LNCaP clone FGC (cell line): Measurements from ENCODE around the gene LPIN1.

Source experiments
- DNase-seq: peaks from one replicate; pipeline ENCODE4 v3.0.0-alpha.2; 2011; ENCODE audit warnings: low read depth
- H3K4me3 ChIP-seq: 2 replicates; pipeline ENCODE4 v1.5.1; 2011; ENCODE audit warnings: mild to moderate bottlenecking, low read depth, low read length, control low read depth
- CTCF ChIP-seq: IDR thresholded peaks from 2 replicates; pipeline ENCODE4 v1.5.1; 2012; ENCODE audit warnings: mild to moderate bottlenecking; ENCODE audit not compliant: control insufficient read depth, insufficient read depth; ENCODE audit errors: extremely low read depth

The LPIN1 gene

GRCh38 chr2:11738589-11739436 is 7.6 kb upstream of the LPIN1 start:
- TF ChIP-seq CTCF, result peak; percentile 51
- DNase-seq, result no peak

GRCh38 chr2:11740723-11741122 is 5.7 kb upstream of the LPIN1 start:
- DNase-seq, result no peak
- TF ChIP-seq CTCF, result no peak

More at GRCh38 chr2:11738589-11739436, 7.6 kb upstream of the LPIN1 start:
- no peak overlapping the region for H3K4me3 ChIP-seq

GRCh38 chr2:11742317-11742701 is 4.1 kb upstream of the LPIN1 start:
- no peak for DNase-seq
- H3K4me3 ChIP-seq, result no peak overlapping the region
- TF ChIP-seq CTCF, result no peak

More at GRCh38 chr2:11740723-11741122, 5.7 kb upstream of the LPIN1 start:
- H3K4me3 ChIP-seq, result no peak overlapping the region

- TF ChIP-seq CTCF, result no peak
- DNase-seq, result no peak
- H3K4me3 ChIP-seq, result no peak overlapping the region
These were observed 3.6 kb upstream of the LPIN1 start for GRCh38 chr2:11742702-11743357.

- H3K4me3 ChIP-seq, result no peak overlapping the region; the same call in 1 of the 2 replicates
These were observed 3.1 kb upstream of the LPIN1 start for GRCh38 chr2:11743366-11743765.

GRCh38 chr2:11743846-11744553 is 2.4 kb upstream of the LPIN1 start:
- TF ChIP-seq CTCF, result no peak
- H3K4me3 ChIP-seq, result peak overlapping the region; percentile 30
- peak; percentile 97 for DNase-seq

More at GRCh38 chr2:11743366-11743765, 3.1 kb upstream of the LPIN1 start:
- no peak for DNase-seq
- no peak for TF ChIP-seq CTCF
